Breast epithelium (tissue), 4 donors: ENCODE results near the gene GLMP. TPM values are rescaled to one million over a fixed set of nuclear protein-coding genes. Genes with fewer than 3 reads are reported as not detected.
A peak's percentile ranks its signal among the peaks of the same experiment; 100 is the strongest.

Experiments used
- DNase-seq, 2 donors: peaks; one replicate each; pipeline ENCODE4 v3.0.0-alpha.2; 2019; ENCODE audit warnings: low spot score in 2 of 2
- H3K27ac ChIP-seq, 2 donors: fragments of 200-600 bp; sonication (generic) in 1 of 2; one replicate each; pipeline ENCODE4 v1.5.1; 2016 to 2019; ENCODE audit warnings: mild to moderate bottlenecking in 1 of 2
- H3K27me3 ChIP-seq, 2 donors: fragments of 200-600 bp; sonication (generic) in 1 of 2; one replicate each; pipeline versions ENCODE4 v1.5.1 to v1.6.0; 2017 to 2019; ENCODE audit warnings: control low read depth in 1 of 2, mild to moderate bottlenecking in 1 of 2
- H3K36me3 ChIP-seq: fragments of 200-600 bp; one replicate; pipeline ENCODE4 v1.5.1; 2019
- H3K4me1 ChIP-seq, 2 donors: fragments of 200-600 bp; sonication (generic); one replicate each; pipeline ENCODE4 v1.5.1; 2016 to 2019; ENCODE audit warnings: control low read depth in 1 of 2
- H3K4me3 ChIP-seq, 3 donors: fragments of 200-600 bp; sonication (generic); 1 replicate in 2 of 3; 2 replicates in 1 of 3; pipeline ENCODE4 v1.5.1; 2016 to 2019; ENCODE audit warnings: mild to moderate bottlenecking in 3 of 3, moderate library complexity in 2 of 3
- H3K9me3 ChIP-seq, 2 donors: fragments of 200-600 bp; sonication (generic) in 1 of 2; one replicate each; pipeline ENCODE4 v1.5.1; 2016 to 2019; ENCODE audit warnings: control low read depth in 1 of 2
- POLR2A ChIP-seq: fragments of 450-650 bp; IDR thresholded peaks from one replicate; pipeline ENCODE4 v1.6.1; 2016; ENCODE audit warnings: antibody characterized with exemption, mild to moderate bottlenecking, moderate library complexity
- POLR2AphosphoS5 ChIP-seq, 3 donors: sonication (generic); formaldehyde crosslinking; IDR thresholded peaks; one replicate each; pipeline ENCODE4 v1.6.1; 2017; ENCODE audit warnings: antibody characterized with exemption in 3 of 3
- intact Hi-C: fragments of 100-400 bp; cut with DNase I; formaldehyde crosslinking; loops from one replicate; pipeline ENCODE4 v1.15.1; 2023; ENCODE audit warnings: low total_unique reads
- total RNA-seq, 3 donors: library from RNA; depleted of rRNA; stranded (reverse); fragments of >200 nt; gene quantifications; one replicate each; pipeline ENCODE4 v1.1.0, GENCODE V29; 2016
- TF ChIP-seq, protein P1 (sequence below), 3 donors: fragments of 450-650 bp; IDR thresholded peaks; one replicate each; pipeline ENCODE4 v1.5.1; 2016 to 2017; ENCODE audit warnings: antibody characterized with exemption in 3 of 3, mild to moderate bottlenecking in 3 of 3, moderate library complexity in 3 of 3

GLMP gene
- total RNA-seq, 3 donors from 2014 or later = 36.4 to 68.5 (median 40.2) TPM

DNA sequence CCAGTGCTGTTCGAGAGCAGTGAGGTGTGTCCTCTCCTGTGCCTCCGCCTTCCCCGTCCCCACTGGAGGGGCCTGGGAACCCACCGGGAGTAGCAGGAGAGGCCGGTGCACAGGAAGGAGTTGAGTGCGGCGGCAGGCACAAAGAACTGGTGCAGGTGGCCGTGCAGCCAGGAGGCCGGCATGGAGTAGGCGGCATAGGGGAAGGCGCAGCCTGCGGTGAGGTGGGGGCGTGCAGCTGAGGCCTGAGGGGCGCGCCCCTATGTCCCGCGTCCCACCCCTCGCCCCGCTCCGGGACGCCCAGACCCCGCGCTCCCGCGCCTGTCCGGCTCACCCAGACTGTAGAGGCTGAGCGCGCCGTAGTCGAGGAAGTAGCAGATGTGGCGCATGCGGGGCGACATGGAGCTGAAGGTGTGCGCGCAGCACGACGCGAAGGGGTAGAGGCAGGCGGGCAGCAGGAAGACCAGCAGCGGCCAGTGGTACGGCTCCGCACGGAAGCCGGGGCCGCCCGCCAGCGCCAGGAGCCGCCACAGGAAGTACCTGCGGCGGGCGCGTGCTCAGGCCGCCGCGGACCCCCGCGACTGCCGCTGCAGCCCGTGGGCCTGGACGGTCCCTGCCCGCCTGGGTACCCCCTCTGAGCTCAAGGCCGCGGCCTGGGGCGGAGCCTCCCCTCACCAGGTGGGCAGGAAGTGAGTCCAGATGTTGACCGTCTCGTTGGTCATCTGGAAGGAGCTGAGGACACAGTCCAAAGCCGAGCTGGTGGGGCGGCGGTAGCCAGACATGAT, 49.8 kb downstream of the GLMP start:
- intact Hi-C loops = no loop called here
- no peak overlapping the region for H3K27ac ChIP-seq
- no peak for DNase-seq
- H3K9me3 ChIP-seq = no peaks in the 10 kb centered on the region
- H3K4me1 ChIP-seq = peaks cover 0 to 11% of the 10 kb centered on the region in 2 donors
- peak in 1 of 3 donors; percentile 9 for TF ChIP-seq POLR2AphosphoS5 (IDR thresholded peaks at IDR 0.05)
- TF ChIP-seq, protein P1, sequence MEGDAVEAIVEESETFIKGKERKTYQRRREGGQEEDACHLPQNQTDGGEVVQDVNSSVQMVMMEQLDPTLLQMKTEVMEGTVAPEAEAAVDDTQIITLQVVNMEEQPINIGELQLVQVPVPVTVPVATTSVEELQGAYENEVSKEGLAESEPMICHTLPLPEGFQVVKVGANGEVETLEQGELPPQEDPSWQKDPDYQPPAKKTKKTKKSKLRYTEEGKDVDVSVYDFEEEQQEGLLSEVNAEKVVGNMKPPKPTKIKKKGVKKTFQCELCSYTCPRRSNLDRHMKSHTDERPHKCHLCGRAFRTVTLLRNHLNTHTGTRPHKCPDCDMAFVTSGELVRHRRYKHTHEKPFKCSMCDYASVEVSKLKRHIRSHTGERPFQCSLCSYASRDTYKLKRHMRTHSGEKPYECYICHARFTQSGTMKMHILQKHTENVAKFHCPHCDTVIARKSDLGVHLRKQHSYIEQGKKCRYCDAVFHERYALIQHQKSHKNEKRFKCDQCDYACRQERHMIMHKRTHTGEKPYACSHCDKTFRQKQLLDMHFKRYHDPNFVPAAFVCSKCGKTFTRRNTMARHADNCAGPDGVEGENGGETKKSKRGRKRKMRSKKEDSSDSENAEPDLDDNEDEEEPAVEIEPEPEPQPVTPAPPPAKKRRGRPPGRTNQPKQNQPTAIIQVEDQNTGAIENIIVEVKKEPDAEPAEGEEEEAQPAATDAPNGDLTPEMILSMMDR (IDR thresholded peaks at IDR 0.05) = no peak
- no peaks in the 10 kb centered on the region for H3K27me3 ChIP-seq
- no peaks in the 10 kb centered on the region for H3K36me3 ChIP-seq
- H3K4me3 ChIP-seq = peak overlapping the region; percentile 10 to 54 (median 39)

DNA sequence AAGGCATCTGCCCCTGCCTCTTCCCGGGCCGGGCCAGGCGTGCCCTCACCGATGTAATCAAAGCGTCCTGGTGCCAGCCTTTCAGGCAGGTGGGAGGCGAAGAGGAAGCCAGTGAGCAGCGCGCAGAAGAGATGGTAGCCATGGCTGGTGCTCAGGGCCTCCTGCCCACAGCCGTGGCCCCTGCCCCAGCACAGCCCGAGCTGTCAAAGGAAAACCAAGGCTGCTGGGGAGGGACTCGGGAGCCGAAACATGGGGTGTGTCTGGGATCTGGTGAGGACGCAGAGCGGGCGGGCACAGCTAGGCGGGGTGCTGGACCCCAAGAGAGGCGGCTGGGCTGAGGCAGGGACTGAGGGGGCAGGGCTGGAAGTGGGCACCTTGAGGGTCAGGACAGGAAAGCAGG, 50.8 kb downstream of the GLMP start:
- no peak for DNase-seq
- TF ChIP-seq, protein P1 (IDR thresholded peaks at IDR 0.05) = no peak
- no peak for TF ChIP-seq POLR2A
- Histone ChIP-seq H3K4me3 (no peak overlapping the region), H3K4me1 (peaks cover 0 to 11% of the 10 kb centered on the region in 2 donors), H3K27ac (no peak overlapping the region), H3K27me3 (no peaks in the 10 kb centered on the region), H3K36me3 (no peaks in the 10 kb centered on the region), H3K9me3 (no peaks in the 10 kb centered on the region)
- intact Hi-C loops = no loop called here

DNA sequence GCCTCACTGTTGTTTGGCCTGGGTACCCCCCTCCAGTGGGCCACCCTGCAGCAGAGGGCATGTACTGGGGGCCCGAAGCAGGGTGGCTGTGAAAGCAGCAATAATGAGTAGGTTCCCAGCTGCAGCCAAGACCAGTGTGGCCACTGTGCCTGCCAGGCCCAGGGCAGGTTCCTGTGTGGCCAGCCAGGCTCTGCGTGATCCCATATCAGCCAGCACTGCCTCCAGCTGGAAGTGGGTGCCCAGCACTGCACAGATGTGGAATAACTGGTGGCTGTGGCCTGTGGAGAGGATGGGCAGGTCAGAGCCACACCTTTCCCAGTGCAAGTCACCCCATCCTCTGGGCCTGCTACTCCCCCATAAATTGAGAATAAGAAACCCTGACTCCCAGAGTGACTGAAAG, 51.4 kb downstream of the GLMP start:
- intact Hi-C loops = no loop called here
- no peak overlapping the region for H3K27ac ChIP-seq
- no peaks in the 10 kb centered on the region for H3K27me3 ChIP-seq
- no peaks in the 10 kb centered on the region for H3K9me3 ChIP-seq
- DNase-seq = no peak
- no peaks in the 10 kb centered on the region for H3K36me3 ChIP-seq
- peaks cover 0 to 11% of the 10 kb centered on the region in 2 donors for H3K4me1 ChIP-seq
- TF ChIP-seq POLR2A (no peak), POLR2AphosphoS5 (IDR thresholded peaks at IDR 0.05) (no peak)
- TF ChIP-seq, protein P1 (IDR thresholded peaks at IDR 0.05) = no peak
- H3K4me3 ChIP-seq = no peak overlapping the region

DNA sequence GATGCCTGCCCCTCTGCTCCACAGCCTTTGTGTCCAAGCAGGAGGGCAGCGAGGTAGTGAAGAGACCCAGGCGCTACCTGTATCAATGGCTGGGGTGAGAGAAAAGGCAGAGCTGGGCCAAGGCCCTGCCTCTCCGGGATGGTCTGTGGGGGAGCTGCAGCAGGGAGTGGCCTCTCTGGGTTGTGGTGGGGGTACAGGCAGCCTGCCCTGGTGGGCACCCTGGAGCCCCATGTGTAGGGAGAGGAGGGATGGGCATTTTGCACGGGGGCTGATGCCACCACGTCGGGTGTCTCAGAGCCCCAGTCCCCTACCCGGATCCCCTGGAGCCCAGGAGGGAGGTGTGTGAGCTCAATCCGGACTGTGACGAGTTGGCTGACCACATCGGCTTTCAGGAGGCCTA, 52.7 kb downstream of the GLMP start:
- TF ChIP-seq POLR2A (no peak), POLR2AphosphoS5 (IDR thresholded peaks at IDR 0.05) (no peak)
- TF ChIP-seq, protein P1 (IDR thresholded peaks at IDR 0.05) = no peak
- no peak for DNase-seq
- Histone ChIP-seq H3K27ac (no peak overlapping the region), H3K36me3 (no peaks in the 10 kb centered on the region), H3K9me3 (no peaks in the 10 kb centered on the region), H3K4me1 (peaks cover 0 to 7% of the 10 kb centered on the region in 2 donors), H3K27me3 (no peaks in the 10 kb centered on the region), H3K4me3 (no peak overlapping the region)
- intact Hi-C loops = no loop called here

Other genes starting within 250 kb of the GLMP start
- gene UBQLN4, start 241.9 kb downstream of the GLMP start, total RNA-seq = 10 to 100 TPM; 22.1 to 27.1 (median 23.3) TPM
- gene LAMTOR2, start 240.9 kb downstream of the GLMP start, total RNA-seq = 10 to 100 TPM; 60.7 to 75.5 (median 69.8) TPM
- 10 to 100 TPM in 2 of 3 donors, not detected in 1; 40.3 to 68.6 TPM for gene RAB25, start 234.5 kb downstream of the GLMP start, total RNA-seq
- 1 to 10 TPM in 2 of 3 donors, under 1 TPM in 1; 0.32 to 1.3 (median 1.3) TPM for gene MEX3A, start 213.2 kb downstream of the GLMP start, total RNA-seq
- 100 to 1,000 TPM; 292 to 367 (median 319) TPM for gene LMNA, start 181.0 kb downstream of the GLMP start, total RNA-seq
- gene SEMA4A, start 142.1 kb downstream of the GLMP start, total RNA-seq = 10 to 100 TPM in 1 of 3 donors, 1 to 10 TPM in 2; 1.4 to 21.5 (median 9.2) TPM
- 10 to 100 TPM; 10.7 to 23.7 (median 13.8) TPM for gene SLC25A44, start 101.6 kb downstream of the GLMP start, total RNA-seq
- 10 to 100 TPM; 41.4 to 75.2 (median 60.3) TPM for gene PMF1, start 82.7 kb downstream of the GLMP start, total RNA-seq
- gene BGLAP, start 53.5 kb downstream of the GLMP start, total RNA-seq = 1 to 10 TPM in 1 of 3 donors, under 1 TPM in 2; 0.32 to 2.9 (median 0.98) TPM
- 1 to 10 TPM; 1.8 to 3.9 (median 2.5) TPM for gene PAQR6, start 47.6 kb downstream of the GLMP start, total RNA-seq
- 10 to 100 TPM; 35.7 to 67.8 (median 54.7) TPM for gene SMG5, start 12.9 kb downstream of the GLMP start, total RNA-seq
- 1 to 10 TPM; 1.3 to 7.8 (median 4.9) TPM for gene TMEM79, start 11.4 kb downstream of the GLMP start, total RNA-seq
- gene VHLL, start 3.6 kb upstream of the GLMP start, total RNA-seq = under 1 TPM in 1 of 3 donors, not detected in 2; 0.98 TPM
- 100 to 1,000 TPM; 150 to 263 (median 262) TPM for gene CCT3, start 42.6 kb upstream of the GLMP start, total RNA-seq
- gene TSACC, start 42.8 kb upstream of the GLMP start, total RNA-seq = 1 to 10 TPM in 2 of 3 donors, not detected in 1; 1.4 to 1.5 TPM
- gene RHBG, start 73.5 kb upstream of the GLMP start, total RNA-seq = not detected
- gene MEF2D, start 205.1 kb upstream of the GLMP start, total RNA-seq = 10 to 100 TPM; 25.8 to 34.9 (median 32.1) TPM